Smooth muscle cell (in vitro differentiated cells): ENCODE data around the gene TTN. TPM values are rescaled to one million over a fixed set of nuclear protein-coding genes. Genes with fewer than 3 reads are reported as not detected.

ENCODE experiments used
- DNase-seq: peaks from one replicate; lab custom pipeline; 2025; ENCODE audit not compliant: unreplicated experiment; lab: John Stamatoyannopoulos, UW
- H2AFZ ChIP-seq: fragments of 200-600 bp; sonication (generic); 2 replicates; pipeline ENCODE4 v1.6.0; 2016; ENCODE audit warnings: antibody characterized with exemption, low read depth, mild to moderate bottlenecking
- H3F3A ChIP-seq: fragments of 200-600 bp; sonication (generic); 2 replicates; pipeline ENCODE4 v1.6.0; 2017; ENCODE audit warnings: antibody characterized with exemption, low read depth
- H3K27ac ChIP-seq: fragments of 200-600 bp; sonication (generic); 2 replicates; pipeline ENCODE4 v1.5.1; 2016; ENCODE audit warnings: low read depth, mild to moderate bottlenecking
- H3K27me3 ChIP-seq: fragments of 200-600 bp; sonication (generic); 2 replicates; pipeline ENCODE4 v1.6.1; 2016; ENCODE audit warnings: low read depth, mild to moderate bottlenecking
- H3K36me3 ChIP-seq: fragments of 200-600 bp; sonication (generic); 2 replicates; pipeline ENCODE4 v1.5.1; 2016; ENCODE audit warnings: low read depth
- H3K4me1 ChIP-seq: fragments of 200-600 bp; sonication (generic); 2 replicates; pipeline ENCODE4 v1.5.1; 2016; ENCODE audit warnings: low read depth
- H3K4me2 ChIP-seq: fragments of 200-600 bp; sonication (generic); 2 replicates; pipeline ENCODE4 v1.6.0; 2016; ENCODE audit warnings: mild to moderate bottlenecking
- H3K4me3 ChIP-seq: fragments of 200-600 bp; sonication (generic); 2 replicates; pipeline ENCODE4 v1.5.1; 2016; ENCODE audit warnings: mild to moderate bottlenecking
- H3K79me2 ChIP-seq: fragments of 200-600 bp; sonication (generic); 2 replicates; pipeline ENCODE4 v1.6.0; 2016; ENCODE audit warnings: low read depth, mild to moderate bottlenecking
- H3K9ac ChIP-seq: fragments of 200-600 bp; sonication (generic); 2 replicates; pipeline ENCODE4 v1.6.0; 2016; ENCODE audit warnings: low read depth
- H3K9me3 ChIP-seq: fragments of 200-600 bp; sonication (generic); replicated peaks from 2 replicates; pipeline ENCODE4 v1.5.1; 2016; ENCODE audit warnings: low read depth
- H4K20me1 ChIP-seq: fragments of 200-600 bp; sonication (generic); 2 replicates; pipeline ENCODE4 v1.6.0; 2016; ENCODE audit warnings: low read depth
- WGBS: methylation state at CpG from one replicate; pipeline ENCODE4 v1.1.7; 2016; ENCODE audit warnings: low lambda C conversion rate; 5-methylcytosine and 5-hydroxymethylcytosine counted together
- polyA plus RNA-seq: library from polyadenylated mRNA; unstranded; fragments of >200 nt; fragmentation: Nextera tagmentation; extraction: Ambion mirVana; gene quantifications from 2 replicates; pipeline ENCODE4 v1.2.1, GENCODE V29; 2016
- total RNA-seq: library from RNA; depleted of rRNA; stranded (reverse); fragments of >200 nt; gene quantifications from 2 replicates; pipeline ENCODE4 v1.2.3, GENCODE V29; 2014
- TF ChIP-seq, protein P1 (sequence below): fragments of 200-600 bp; sonication (generic); IDR thresholded peaks from 2 replicates; pipeline ENCODE4 v1.5.1; 2017; ENCODE audit warnings: borderline replicate concordance, mild to moderate bottlenecking, antibody characterized with exemption; ENCODE audit not compliant: insufficient read depth, poor library complexity, severe bottlenecking

Gene TTN
- total and polyA plus RNA-seq, 2 experiments from 2014 or later = 0.25 TPM; not detected in 1

GRCh38 chr2:178689808-178690207, 117.4 kb downstream of the TTN start:
- H3K4me3 ChIP-seq = no peak overlapping the region
- no peaks in the 10 kb centered on the region for H3K9me3 ChIP-seq
- H3K27me3 ChIP-seq = no peaks in the 10 kb centered on the region
- WGBS = 92% methylated on average over 1 of the region's 1 CpG
- TF ChIP-seq, protein P1, sequence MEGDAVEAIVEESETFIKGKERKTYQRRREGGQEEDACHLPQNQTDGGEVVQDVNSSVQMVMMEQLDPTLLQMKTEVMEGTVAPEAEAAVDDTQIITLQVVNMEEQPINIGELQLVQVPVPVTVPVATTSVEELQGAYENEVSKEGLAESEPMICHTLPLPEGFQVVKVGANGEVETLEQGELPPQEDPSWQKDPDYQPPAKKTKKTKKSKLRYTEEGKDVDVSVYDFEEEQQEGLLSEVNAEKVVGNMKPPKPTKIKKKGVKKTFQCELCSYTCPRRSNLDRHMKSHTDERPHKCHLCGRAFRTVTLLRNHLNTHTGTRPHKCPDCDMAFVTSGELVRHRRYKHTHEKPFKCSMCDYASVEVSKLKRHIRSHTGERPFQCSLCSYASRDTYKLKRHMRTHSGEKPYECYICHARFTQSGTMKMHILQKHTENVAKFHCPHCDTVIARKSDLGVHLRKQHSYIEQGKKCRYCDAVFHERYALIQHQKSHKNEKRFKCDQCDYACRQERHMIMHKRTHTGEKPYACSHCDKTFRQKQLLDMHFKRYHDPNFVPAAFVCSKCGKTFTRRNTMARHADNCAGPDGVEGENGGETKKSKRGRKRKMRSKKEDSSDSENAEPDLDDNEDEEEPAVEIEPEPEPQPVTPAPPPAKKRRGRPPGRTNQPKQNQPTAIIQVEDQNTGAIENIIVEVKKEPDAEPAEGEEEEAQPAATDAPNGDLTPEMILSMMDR = no peak
- H3K27ac ChIP-seq = no peak overlapping the region
- H3F3A ChIP-seq = no peaks in the 10 kb centered on the region
- no peaks in the 10 kb centered on the region for H4K20me1 ChIP-seq
- H2AFZ ChIP-seq = no peak overlapping the region
- no peak overlapping the region for H3K9ac ChIP-seq
- H3K4me2 ChIP-seq = no peak overlapping the region
- H3K4me1 ChIP-seq = no peaks in the 10 kb centered on the region
- H3K36me3 ChIP-seq = no peaks in the 10 kb centered on the region
- H3K79me2 ChIP-seq = no peaks in the 10 kb centered on the region
- no peak for DNase-seq

- Histone ChIP-seq H3K9me3 (no peaks in the 10 kb centered on the region), H3K27ac (no peak overlapping the region), H2AFZ (no peak overlapping the region), H3K4me3 (no peak overlapping the region), H3K9ac (no peak overlapping the region), H4K20me1 (no peaks in the 10 kb centered on the region), H3F3A (no peaks in the 10 kb centered on the region), H3K27me3 (no peaks in the 10 kb centered on the region), H3K4me2 (no peak overlapping the region), H3K36me3 (no peaks in the 10 kb centered on the region), H3K4me1 (no peaks in the 10 kb centered on the region), H3K79me2 (no peaks in the 10 kb centered on the region)
- TF ChIP-seq, protein P1 = no peak
- DNase-seq = no peak
- WGBS = 78% methylated on average over 1 of the region's 1 CpG
Measured at GRCh38 chr2:178683877-178684276, 123.3 kb downstream of the TTN start.

GRCh38 chr2:178681081-178681480, 126.1 kb downstream of the TTN start:
- H3K36me3 ChIP-seq = no peaks in the 10 kb centered on the region
- no peak for DNase-seq
- H3K27ac ChIP-seq = no peak overlapping the region
- H3K4me2 ChIP-seq = no peak overlapping the region
- H3K4me1 ChIP-seq = no peaks in the 10 kb centered on the region
- no peaks in the 10 kb centered on the region for H3F3A ChIP-seq
- H3K9me3 ChIP-seq = no peaks in the 10 kb centered on the region
- H2AFZ ChIP-seq = no peak overlapping the region
- no peaks in the 10 kb centered on the region for H3K79me2 ChIP-seq
- TF ChIP-seq, protein P1 = no peak
- H3K27me3 ChIP-seq = no peaks in the 10 kb centered on the region
- no peaks in the 10 kb centered on the region for H4K20me1 ChIP-seq
- H3K9ac ChIP-seq = no peak overlapping the region
- 80% methylated on average over 4 of the region's 4 CpGs for WGBS
- no peak overlapping the region for H3K4me3 ChIP-seq

DNA sequence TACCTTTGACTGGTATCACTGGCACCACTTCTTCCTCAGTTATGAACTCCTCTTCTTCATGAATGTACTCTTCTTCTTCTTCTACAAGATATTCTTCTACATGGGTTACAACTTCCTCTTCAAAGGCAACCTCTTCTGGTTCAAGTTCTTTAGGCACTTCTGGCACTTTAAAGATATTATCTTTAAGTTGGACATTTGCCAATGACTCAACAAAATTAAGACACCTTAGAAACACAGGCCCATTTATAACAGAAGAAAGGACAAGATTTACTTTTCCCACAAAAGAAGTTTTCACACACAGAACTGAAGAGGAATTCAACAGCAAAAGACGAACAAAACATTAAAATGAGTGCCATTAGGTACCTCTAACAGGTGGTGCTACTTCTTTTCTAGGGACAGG, 127.3 kb downstream of the TTN start:
- Histone ChIP-seq H3K4me1 (no peaks in the 10 kb centered on the region), H3K27ac (no peak overlapping the region), H3K4me2 (no peak overlapping the region), H4K20me1 (no peaks in the 10 kb centered on the region), H3K36me3 (no peaks in the 10 kb centered on the region), H3K9ac (no peak overlapping the region), H3K27me3 (no peaks in the 10 kb centered on the region), H2AFZ (no peak overlapping the region), H3F3A (no peaks in the 10 kb centered on the region), H3K79me2 (no peaks in the 10 kb centered on the region), H3K9me3 (no peaks in the 10 kb centered on the region), H3K4me3 (no peak overlapping the region)
- TF ChIP-seq, protein P1 = no peak
- DNase-seq = no peak
- WGBS = 79% methylated on average over 1 of the region's 1 CpG
